HG03342 (cell line): ENCODE results near the gene CA5A.

Experiments
- ATAC-seq: cut with Tn5 transposase; IDR thresholded peaks from one replicate; pipeline ENCODE4 v1.9.1; 2021; ENCODE audit warnings: mild to moderate bottlenecking, moderate library complexity; ENCODE audit not compliant: unreplicated experiment

Gene CA5A

GRCh38 chr16:87964049-87964659, 27.8 kb upstream of the CA5A start:
- ATAC-seq, result no peak

DNA sequence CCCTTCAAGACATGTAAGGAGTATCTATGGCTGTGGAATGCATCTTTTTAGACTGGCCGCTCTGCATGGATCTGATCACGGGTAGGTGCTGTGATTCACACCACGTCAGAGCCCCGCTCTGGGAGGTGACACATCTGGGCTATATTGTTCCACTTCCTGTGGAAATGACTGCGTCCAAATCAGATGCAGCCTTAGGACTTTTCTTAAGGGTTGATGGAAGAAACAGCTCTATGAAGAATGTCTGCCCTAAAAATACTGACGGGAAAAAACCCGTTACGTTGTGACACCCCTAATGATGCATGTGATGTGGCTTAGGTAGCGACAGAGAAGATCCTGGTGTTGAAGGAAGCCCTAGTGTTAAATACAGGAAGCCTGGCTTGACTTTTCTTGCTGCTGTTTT, 27.1 kb upstream of the CA5A start:
- no peak for ATAC-seq

DNA sequence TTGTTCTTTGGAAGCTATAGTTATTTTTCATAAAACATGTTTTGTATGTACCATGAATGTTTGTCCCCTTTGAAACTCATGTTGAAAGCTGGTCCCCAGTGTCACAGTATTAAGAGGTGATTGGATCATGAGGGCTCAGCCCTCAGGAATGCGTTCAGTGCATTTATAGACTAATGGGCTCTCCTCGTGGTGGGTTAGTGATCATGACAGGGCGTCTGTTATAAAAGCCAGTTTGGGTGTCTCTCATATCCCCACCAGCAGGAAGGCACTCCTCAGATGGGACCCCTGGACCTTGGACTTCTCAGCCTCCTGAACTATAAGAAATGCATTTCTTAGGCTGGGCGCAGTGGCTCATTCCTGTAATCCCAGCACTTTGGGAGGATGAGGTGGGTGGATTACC, 25.3 kb upstream of the CA5A start:
- no peak for ATAC-seq

DNA sequence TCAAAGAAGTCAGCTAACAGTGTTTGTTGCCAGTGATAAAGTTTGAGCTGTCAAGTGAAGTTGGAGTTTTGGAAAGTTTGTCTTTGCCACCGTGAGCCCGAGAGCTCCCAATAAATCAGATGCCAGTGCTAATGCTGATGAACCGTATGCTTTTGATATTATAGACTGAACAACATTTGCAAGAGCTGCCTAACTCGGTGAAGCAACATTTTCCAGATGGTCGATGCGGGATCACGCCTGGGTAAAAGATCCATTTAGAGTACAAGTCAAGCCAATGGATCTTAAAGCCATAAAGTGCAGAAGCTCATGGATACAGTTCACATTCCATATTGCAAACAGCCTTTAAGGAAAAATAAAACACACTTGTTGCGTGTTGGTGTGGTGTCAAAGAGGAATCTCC, 24.5 kb upstream of the CA5A start:
- ATAC-seq, result no peak

GRCh38 chr16:87960296-87960695, 24.0 kb upstream of the CA5A start:
- ATAC-seq, result no peak

- no peak for ATAC-seq
These were observed 23.2 kb upstream of the CA5A start for GRCh38 chr16:87959391-87959990.

DNA sequence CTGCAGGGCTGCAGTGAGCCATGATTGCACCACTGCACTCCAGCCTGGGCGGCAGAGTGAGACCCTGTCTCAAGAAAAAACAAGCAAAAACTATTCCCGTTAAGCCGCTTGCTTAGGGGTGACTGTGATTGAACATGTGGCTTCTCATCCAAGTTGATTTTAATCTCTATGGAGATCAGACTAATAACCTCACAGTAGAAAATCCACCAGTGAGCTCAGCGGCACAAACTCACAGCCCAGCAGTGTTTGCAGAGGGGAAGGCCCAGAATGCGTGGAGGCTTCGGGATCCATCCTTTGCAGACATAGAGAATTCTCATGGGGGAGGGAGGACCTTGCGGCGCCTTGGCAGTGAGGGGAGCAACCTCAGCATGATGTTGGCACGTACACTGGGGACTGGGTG, 22.3 kb upstream of the CA5A start:
- no peak for ATAC-seq

GRCh38 chr16:87957296-87958094, 21.2 kb upstream of the CA5A start:
- ATAC-seq, result no peak

DNA sequence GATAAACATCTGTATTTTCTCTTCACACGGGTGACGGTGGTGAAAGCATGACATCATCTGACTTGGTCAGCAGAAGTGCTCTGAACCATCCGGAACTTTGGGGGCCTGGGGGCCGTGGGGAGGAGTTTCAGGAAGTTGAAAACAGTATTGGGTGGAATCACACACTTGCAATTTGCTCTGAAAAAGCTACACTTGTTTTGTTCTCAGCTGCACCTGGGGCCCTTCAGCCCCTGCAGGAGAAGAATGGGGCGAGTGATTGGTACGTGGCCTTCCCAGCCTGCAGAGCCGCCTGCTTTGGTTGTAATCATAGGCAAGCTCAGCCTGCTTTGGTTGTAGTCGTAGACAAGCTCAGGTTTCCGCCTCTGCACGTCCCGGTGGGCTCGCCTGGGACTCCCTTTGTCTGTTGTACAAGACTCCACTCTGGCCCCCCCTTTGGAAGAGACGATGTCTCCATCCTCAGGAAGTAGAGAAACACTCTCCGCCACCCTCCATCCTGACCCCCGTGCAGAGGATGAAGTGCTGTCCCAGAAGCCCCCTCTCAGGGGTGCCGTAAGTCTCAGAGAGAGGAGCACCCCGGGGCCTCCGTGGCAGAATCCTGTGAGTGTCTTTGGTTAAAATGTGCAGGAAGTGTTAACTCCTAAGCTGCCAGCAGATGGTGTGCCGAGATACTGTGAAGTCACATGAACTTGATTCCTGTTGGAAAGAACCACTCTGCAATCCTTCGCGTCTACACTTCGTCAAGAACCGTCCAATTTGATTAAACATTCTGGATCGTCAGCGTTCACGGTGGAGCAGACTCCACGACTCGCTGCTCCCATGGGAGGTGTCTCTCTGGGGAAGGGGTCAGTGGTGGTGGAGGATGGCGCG, 20.3 kb upstream of the CA5A start:
- ATAC-seq, result peak; percentile 26

- ATAC-seq, result no peak
These were observed 19.7 kb upstream of the CA5A start for GRCh38 chr16:87956098-87956364.

DNA sequence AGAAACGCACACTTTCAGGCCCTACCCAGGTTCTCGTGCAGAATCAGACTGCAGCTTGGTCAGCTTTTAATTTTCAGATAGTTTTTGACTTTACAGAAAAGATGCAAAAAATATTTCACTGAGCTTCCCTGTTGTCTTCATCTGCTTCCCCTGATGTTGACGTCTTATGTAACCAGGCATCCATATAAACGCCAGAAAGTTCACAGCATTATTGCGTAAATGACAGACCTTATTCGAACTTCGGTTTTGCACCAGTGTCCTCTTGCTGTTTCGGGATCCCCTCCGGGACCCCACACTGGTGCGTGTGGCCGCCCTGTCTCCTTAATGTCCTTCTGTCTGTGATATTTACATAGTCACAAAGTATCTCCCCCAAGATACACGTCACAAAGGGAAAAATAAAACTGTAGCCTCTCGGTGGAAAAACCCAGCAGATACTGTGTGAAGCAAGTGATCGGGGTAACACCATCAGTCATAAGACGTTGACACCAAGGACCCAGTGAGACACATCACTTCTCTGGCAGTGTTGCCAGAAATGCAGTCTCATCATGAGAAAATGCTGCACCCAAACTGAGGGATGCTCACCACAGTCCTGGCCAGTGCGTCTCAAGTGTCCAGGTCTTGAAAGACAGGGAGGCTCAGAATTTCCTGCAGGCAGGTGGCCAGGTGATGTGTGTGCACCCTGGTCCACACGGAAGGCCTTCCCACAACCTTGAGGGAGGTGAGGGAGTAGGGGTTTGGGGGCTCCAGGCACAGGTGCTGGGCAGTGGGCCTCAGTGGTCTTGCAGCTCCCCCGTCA, 19.2 kb upstream of the CA5A start:
- no peak for ATAC-seq

GRCh38 chr16:87954826-87955225, 18.5 kb upstream of the CA5A start:
- no peak for ATAC-seq

GRCh38 chr16:87954361-87954760, 18.0 kb upstream of the CA5A start:
- no peak for ATAC-seq

DNA sequence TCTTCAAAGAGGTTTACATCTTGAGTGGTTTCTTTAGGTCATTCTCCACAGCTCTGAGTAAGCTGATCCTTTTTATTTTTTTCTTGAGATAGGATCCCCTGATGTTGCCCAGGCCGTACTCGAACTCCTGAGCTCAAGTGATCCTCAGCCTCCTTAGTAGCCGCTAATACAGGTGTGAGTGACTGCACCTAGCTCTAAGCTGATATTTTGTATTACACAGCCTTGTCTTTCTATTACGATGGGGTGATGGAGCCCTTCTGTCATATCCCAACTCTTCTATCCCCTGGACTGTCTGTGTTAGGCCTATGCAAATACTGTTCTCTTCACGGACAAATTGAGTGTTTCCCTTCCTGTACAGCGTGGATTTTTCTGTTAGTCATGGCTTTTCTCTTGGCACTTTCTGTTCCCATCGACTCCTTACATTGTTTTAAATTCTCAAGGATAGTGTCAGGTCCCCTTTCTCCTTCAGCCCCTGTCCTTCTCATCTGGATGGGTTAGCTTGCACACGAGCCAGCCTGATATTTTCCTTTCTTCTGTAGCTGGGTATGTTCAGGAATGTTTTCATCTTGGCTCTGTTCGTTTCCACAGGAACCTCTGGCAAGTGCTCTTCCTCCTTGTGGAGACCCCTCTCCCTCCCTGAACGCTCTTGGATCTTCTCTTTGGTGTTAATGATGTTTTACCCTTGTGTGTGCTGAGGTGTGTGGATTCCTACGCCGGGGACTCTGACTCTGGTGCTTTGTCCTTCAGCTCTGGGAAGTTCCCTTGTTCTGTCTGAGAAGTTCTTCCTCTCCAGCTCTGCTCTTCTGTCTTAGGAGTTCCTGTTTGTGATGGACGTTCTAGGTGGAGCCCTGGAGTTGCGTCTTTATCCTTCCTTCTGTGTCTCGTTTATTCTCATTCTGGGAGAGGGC, 17.2 kb upstream of the CA5A start:
- no peak for ATAC-seq

DNA sequence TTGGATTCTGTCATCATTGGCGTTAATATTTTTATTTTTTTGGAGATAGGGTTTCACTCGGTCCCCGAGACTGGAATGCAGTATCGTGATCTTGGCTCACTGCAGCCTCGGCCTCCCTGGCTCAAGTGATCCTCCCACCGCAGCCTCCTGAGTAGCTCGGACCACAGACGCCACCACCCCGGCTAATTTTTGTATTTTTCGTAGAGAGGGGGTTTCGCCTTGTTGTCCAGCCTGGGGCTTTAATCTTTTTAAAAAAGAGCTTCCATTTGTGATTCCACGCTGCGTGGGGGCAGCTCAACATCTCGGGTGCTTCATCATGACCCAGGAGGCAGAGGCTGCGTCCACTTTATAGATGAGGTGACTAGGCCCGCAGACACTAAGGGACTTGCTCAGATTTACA, 16.4 kb upstream of the CA5A start:
- no peak for ATAC-seq

- ATAC-seq, result no peak
These were observed 15.5 kb upstream of the CA5A start for GRCh38 chr16:87951552-87952538.

DNA sequence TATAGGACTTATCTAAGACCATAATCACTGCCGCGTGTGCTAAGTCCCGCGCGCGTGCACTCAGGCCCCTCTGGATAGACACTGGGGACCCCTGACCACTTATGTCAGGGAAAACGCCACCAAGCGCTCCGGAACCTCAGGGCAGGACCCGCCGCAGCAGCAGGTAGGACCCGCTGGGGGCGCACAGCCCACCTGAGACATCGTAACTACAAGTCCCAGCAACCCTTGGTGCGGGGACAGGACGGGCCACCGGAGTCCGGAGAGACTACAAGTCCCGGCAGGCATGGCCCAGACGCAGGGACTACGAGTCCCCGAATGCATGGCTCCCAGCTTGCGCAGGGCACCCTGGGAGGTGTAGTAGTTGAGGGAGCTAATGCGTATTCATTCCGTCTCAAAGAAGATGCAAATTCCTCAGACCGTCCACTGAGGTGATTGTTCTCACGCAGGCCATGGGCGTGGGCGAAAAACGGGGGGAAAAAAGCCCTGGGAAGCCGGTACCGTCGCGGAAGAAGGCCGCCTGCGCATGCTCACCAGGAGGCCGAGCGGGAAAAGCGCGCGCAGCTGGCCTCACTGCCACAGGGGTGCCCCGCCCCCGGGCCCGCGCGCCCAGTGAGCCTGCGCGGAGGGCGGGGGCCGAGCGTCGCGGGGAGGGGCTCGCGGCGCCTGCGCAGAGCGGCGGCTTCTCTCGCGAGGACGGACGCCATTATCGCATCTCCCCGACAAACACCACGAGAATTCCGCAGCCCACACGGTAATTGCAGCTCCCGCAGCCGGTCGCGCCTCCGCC, 14.6 kb upstream of the CA5A start, which contains the start of gene BANP:
Gene BANP, plus strand, starts transcription at position 670 of the 787 bp plus-strand sequence. CDS start 23,682 bp downstream, outside the sequence.
- ATAC-seq, result peak; percentile 81
